VCaP (cell line): ENCODE measurements around the gene RUNX1.

ENCODE experiments used
- H3K27ac ChIP-seq: fragments of 450-650 bp; 2 replicates; pipeline ENCODE4 v1.5.1; 2017
- CTCF ChIP-seq: fragments of 450-650 bp; conservative IDR thresholded peaks from 2 replicates; pipeline ENCODE4 v1.5.1; 2017; ENCODE audit warnings: mild to moderate bottlenecking, moderate library complexity

The RUNX1 gene

GRCh38 chr21:34836103-34836932, 212.8 kb downstream of the RUNX1 start:
- no peak for TF ChIP-seq CTCF
- no peak overlapping the region for H3K27ac ChIP-seq

- TF ChIP-seq CTCF: no peak
- no peak overlapping the region for H3K27ac ChIP-seq
These were observed 213.6 kb downstream of the RUNX1 start for GRCh38 chr21:34835526-34835925.

DNA sequence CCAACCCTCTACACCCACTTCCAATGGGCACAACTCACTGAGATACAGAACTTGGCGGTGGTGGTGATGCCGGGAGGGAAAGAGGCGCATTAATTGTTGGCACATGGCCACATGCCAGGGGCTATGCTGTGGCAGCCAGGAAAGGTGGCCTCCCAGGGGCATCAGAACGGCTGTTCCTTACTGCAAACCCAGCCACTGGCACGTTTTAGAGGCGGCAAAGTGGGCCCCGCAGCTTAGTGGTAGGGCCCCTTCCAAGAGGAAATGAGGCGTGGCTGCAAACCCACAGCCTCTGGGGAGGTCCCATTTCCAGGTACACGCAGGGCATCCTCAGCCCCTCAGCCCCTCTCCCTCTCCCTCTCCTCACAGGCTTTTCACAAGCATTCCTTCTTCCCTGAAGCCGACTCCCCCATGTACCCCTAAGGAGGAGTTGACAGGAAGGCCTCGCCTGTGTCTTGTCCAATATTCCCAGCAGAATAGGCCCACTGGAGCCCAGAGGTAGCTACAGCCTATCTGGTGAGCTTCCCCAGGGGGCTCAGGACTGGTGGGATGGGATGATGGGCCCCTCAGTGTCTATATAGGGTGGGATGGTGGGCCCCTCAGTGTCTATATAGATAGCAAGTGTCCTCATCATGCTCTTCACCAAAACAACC, 214.1 kb downstream of the RUNX1 start:
- no peak overlapping the region for H3K27ac ChIP-seq
- no peak for TF ChIP-seq CTCF

DNA sequence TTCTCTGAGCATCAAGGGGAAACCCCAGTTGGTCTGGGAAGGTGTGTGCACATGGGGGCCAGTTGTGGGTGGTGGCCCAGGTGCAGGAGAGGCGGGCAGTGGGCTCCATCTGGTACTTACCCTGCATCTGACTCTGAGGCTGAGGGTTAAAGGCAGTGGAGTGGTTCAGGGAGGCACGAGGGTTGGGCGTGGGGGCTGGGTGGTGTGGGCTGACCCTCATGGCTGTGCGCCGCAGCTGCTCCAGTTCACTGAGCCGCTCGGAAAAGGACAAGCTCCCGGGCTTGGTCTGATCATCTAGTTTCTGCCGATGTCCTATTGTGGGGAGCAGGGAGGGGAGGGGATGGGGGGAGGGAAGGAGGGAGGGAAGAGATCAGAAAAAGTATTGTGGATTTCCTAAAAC, 214.8 kb downstream of the RUNX1 start:
- no peak overlapping the region for H3K27ac ChIP-seq
- no peak for TF ChIP-seq CTCF

GRCh38 chr21:34833465-34833864, 215.6 kb downstream of the RUNX1 start:
- no peak for TF ChIP-seq CTCF
- H3K27ac ChIP-seq: no peak overlapping the region

DNA sequence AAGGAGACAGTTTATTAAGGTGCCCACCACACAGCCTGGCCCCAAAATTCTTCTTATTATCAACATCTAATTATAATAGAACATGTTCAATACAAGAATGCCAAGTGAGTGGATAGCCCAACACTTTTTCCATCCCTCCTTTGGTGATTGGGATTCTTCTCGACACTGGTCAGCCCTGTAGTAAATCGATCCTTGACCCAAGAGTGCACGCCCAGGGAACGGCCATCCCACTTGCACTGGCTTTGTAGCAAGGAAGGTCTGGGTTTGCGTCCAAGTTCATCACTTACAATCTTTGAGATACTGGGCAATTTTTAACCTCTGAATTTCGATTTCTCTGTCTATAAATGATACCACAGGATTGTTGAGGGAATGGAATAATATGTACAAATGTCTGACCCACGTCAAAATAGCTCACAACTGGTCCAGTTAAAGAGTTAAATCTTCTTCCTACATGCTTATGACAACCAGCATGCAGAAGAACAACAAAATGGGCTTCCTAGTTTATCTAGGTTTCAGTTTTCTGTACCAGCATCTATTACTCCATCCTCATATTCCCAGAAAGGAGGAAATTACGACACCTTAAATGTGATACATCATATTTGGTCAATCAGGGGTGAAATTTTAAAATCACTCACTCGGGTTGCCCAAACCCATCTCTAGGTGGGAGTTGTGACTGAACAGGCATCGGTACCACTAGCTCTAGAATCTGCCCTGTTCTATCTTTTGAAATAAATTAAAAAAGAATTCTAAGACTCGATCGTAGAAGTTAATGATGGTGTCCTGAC, 218.5 kb downstream of the RUNX1 start:
- no peak overlapping the region for H3K27ac ChIP-seq
- no peak for TF ChIP-seq CTCF
